Retinal pigment epithelial cell (primary cell): Measurements from ENCODE around the gene NAP1L4.
"Not testable (repeated sequence)": the region's sequence is repeated elsewhere in the genome, so short reads cannot be mapped to it uniquely, and the experiment has no call there.

Experiments used
- DNase-seq: peaks from one replicate; pipeline ENCODE4 v3.0.0-alpha.2; 2010; ENCODE audit warnings: low read depth
- H3K4me3 ChIP-seq: 2 replicates; pipeline ENCODE4 v1.5.1; 2011; ENCODE audit warnings: mild to moderate bottlenecking, low read length, control low read depth, moderate library complexity
- CTCF ChIP-seq: conservative IDR thresholded peaks from 2 replicates; pipeline ENCODE4 v1.5.1; 2011; ENCODE audit warnings: low read depth, low read length, control low read depth, inconsistent platforms

Gene NAP1L4

DNA sequence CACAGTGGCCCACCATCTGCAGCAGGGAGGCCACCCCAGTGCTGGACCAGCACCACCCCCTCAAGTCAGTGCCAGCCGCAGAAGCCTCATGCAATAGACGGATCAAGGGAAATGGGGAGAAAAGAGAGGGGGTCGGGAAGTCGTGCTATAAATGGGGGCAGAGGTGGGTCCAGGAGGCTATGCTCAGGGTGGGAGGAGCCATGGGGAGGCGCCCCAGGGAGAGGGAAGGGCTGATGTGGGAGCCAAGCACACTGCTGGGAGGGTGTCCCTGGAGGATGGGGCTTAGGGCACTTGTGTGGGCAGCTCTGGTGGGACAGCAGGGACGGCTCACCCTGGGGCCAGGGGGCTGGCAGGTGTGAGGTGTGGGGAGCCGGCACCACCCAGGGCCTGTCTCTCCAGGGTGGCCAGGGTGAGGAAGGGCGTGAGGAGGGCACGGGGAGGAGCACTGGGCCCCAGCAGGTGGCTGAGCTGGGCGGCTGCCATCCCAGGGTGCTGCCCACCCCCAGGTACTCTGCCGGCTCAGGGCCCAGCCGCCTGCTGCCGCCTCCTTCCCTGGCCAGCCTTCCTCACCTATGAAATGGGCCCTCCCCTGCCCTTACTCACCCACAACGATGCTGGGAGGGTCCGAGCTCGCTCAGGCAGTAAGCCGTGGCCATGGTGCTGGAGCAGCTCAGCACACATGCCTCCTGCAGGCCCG is 80.9 kb downstream of the NAP1L4 start:
- no peak for TF ChIP-seq CTCF
- DNase-seq: no peak
- no peak overlapping the region for H3K4me3 ChIP-seq

DNA sequence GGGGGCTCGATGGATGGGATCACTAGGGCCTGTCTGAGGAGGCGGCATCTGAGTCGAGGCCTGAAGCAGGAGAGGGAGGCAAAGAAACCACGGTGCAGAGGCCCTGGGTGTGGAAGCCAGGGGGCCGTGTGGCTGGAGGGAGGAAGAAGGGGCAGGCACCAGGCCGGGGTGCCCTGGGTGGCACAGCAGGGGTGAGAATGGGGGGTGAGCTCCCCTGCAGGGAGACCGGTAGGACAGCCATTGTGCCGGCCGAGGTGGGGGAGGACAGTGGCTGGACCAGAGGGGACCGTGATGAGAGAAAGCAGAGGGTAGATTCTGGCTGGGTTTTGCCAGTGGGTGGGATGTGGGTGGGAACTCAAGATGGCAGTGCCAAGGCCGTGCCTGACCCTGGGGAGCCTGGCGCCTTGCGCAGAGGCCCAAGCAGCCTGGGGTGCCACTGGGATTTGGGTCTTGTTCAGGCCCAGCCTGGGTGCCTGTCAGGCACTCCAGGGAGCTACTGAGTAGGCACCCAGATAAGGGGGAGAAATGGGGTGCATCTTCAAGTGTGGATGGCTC is 81.7 kb downstream of the NAP1L4 start:
- no peak for DNase-seq
- H3K4me3 ChIP-seq: no peak overlapping the region
- TF ChIP-seq CTCF: no peak

DNA sequence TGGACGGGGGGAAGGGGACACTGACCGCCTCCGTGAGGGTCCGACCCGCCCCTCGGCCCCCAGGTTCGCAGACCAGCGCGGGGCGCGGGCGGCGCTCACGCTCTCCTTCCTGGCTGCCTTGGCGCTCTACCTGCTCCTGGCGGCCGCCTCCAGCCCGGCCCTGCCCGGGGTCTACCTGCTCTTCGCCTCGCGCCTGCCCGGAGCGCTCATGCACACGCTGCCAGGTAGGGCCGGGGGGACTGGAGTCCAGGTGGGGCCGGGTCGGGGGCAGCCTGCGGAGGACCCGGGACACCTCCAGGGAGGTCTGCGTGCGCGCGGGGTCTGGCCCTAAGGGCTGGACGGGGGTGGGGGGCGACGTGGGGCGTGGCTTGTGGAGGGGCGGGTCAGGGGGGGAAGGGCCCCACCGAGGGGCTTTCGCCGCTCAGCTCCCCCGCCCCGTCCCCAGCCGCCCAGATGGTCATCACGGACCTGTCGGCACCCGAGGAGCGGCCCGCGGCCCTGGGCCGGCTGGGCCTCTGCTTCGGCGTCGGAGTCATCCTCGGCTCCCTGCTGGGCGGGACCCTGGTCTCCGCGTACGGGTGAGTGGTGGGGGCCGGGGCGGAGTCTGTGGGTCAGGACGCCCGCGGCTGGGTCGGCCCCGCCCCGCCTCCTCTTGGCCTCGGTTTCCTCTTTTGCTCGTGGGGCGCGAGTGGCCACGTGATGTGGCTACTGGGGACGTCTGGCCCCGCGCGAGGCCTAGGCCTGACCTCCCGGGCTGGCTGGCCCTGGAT is 82.8 kb downstream of the NAP1L4 start:
- no peak overlapping the region for H3K4me3 ChIP-seq
- no peak for DNase-seq
- TF ChIP-seq CTCF: no peak

- DNase-seq: no peak
- no peak for TF ChIP-seq CTCF
- no peak overlapping the region for H3K4me3 ChIP-seq
Measured at GRCh38 chr11:2908130-2908529, 84.0 kb downstream of the NAP1L4 start.

GRCh38 chr11:2905299-2905698 is 86.8 kb downstream of the NAP1L4 start:
- H3K4me3 ChIP-seq, DNase-seq: not testable (repeated sequence)

- TF ChIP-seq CTCF: no peak
- H3K4me3 ChIP-seq: no peak overlapping the region
- no peak for DNase-seq
Measured at GRCh38 chr11:2904153-2905052, 87.7 kb downstream of the NAP1L4 start.

- H3K4me3 ChIP-seq: no peak overlapping the region
- no peak for TF ChIP-seq CTCF
- no peak for DNase-seq
Measured at GRCh38 chr11:2903672-2904011, 88.5 kb downstream of the NAP1L4 start.
